Measurements from ENCODE around the gene TDRD9.

The TDRD9 gene

GRCh38 chr14:104066719-104067295 is 138.6 kb downstream of the TDRD9 start:
- FAIRE-seq (no peak), DNase-seq (ENCODE audit: insufficient read length) (no peak)
- no peak for TF ChIP-seq POLR2AphosphoS5 (IDR thresholded peaks at IDR 0.05; ENCODE audit: low read depth, low read length)

- TF ChIP-seq POLR2A (IDR thresholded peaks at IDR 0.05; ENCODE audit: low read depth, low read length) (no peak), POLR2AphosphoS5 (IDR thresholded peaks at IDR 0.05; ENCODE audit: low read depth, low read length) (no peak), TAF1 (IDR thresholded peaks at IDR 0.05; ENCODE audit: borderline replicate concordance, low read depth, low read length) (no peak)
- DNase-seq (ENCODE audit: insufficient read length), result no peak
- FAIRE-seq, result no peak
These were observed 141.3 kb downstream of the TDRD9 start for GRCh38 chr14:104069541-104069940.

- no peak for TF ChIP-seq POLR2AphosphoS5 (IDR thresholded peaks at IDR 0.05; ENCODE audit: low read depth, low read length)
- no peak for TF ChIP-seq TAF1 (IDR thresholded peaks at IDR 0.05; ENCODE audit: borderline replicate concordance, low read depth, low read length)
- TF ChIP-seq POLR2A (IDR thresholded peaks at IDR 0.05; ENCODE audit: low read depth, low read length), result no peak
- FAIRE-seq (no peak), DNase-seq (ENCODE audit: insufficient read length) (no peak)
These were observed 144.3 kb downstream of the TDRD9 start for GRCh38 chr14:104072586-104072985.

GRCh38 chr14:104073764-104074163 is 145.5 kb downstream of the TDRD9 start:
- DNase-seq (ENCODE audit: insufficient read length), result no peak
- no peak for FAIRE-seq

GRCh38 chr14:104075530-104076151 is 147.4 kb downstream of the TDRD9 start:
- no peak for TF ChIP-seq TAF1 (IDR thresholded peaks at IDR 0.05; ENCODE audit: borderline replicate concordance, low read depth, low read length)
- TF ChIP-seq POLR2A (IDR thresholded peaks at IDR 0.05; ENCODE audit: low read depth, low read length), result no peak
- TF ChIP-seq POLR2AphosphoS5 (IDR thresholded peaks at IDR 0.05; ENCODE audit: low read depth, low read length), result no peak
- DNase-seq (ENCODE audit: insufficient read length) (no peak), FAIRE-seq (no peak)

More at GRCh38 chr14:104073764-104074163, 145.5 kb downstream of the TDRD9 start:
- TF ChIP-seq TAF1 (IDR thresholded peaks at IDR 0.05; ENCODE audit: borderline replicate concordance, low read depth, low read length) (no peak), POLR2AphosphoS5 (IDR thresholded peaks at IDR 0.05; ENCODE audit: low read depth, low read length) (no peak), POLR2A (IDR thresholded peaks at IDR 0.05; ENCODE audit: low read depth, low read length) (no peak)

GRCh38 chr14:104076743-104077142 is 148.5 kb downstream of the TDRD9 start:
- DNase-seq (ENCODE audit: insufficient read length) (no peak), FAIRE-seq (no peak)
- no peak for TF ChIP-seq POLR2A (IDR thresholded peaks at IDR 0.05; ENCODE audit: low read depth, low read length)

GRCh38 chr14:104078031-104078455 is 149.8 kb downstream of the TDRD9 start:
- TF ChIP-seq POLR2AphosphoS5 (IDR thresholded peaks at IDR 0.05; ENCODE audit: low read depth, low read length), result no peak
- no peak for TF ChIP-seq TAF1 (IDR thresholded peaks at IDR 0.05; ENCODE audit: borderline replicate concordance, low read depth, low read length)
- no peak for TF ChIP-seq POLR2A (IDR thresholded peaks at IDR 0.05; ENCODE audit: low read depth, low read length)
- DNase-seq (ENCODE audit: insufficient read length) (peak; percentile 88), FAIRE-seq (peak; percentile 99)

- no peak for TF ChIP-seq POLR2AphosphoS5 (IDR thresholded peaks at IDR 0.05; ENCODE audit: low read depth, low read length)
- no peak for TF ChIP-seq TAF1 (IDR thresholded peaks at IDR 0.05; ENCODE audit: borderline replicate concordance, low read depth, low read length)
- TF ChIP-seq POLR2A (IDR thresholded peaks at IDR 0.05; ENCODE audit: low read depth, low read length), result no peak
- FAIRE-seq (no peak), DNase-seq (ENCODE audit: insufficient read length) (peak; percentile 11)
These were observed 152.4 kb downstream of the TDRD9 start for GRCh38 chr14:104080376-104081260.

GRCh38 chr14:104081261-104081835 is 153.1 kb downstream of the TDRD9 start:
- TF ChIP-seq TAF1 (IDR thresholded peaks at IDR 0.05; ENCODE audit: borderline replicate concordance, low read depth, low read length) (no peak), POLR2A (IDR thresholded peaks at IDR 0.05; ENCODE audit: low read depth, low read length) (no peak), POLR2AphosphoS5 (IDR thresholded peaks at IDR 0.05; ENCODE audit: low read depth, low read length) (no peak)
- FAIRE-seq, result no peak
- DNase-seq (ENCODE audit: insufficient read length), result peak; percentile 7

- FAIRE-seq (no peak), DNase-seq (ENCODE audit: insufficient read length) (peak; percentile 13)
- no peak for TF ChIP-seq POLR2A (IDR thresholded peaks at IDR 0.05; ENCODE audit: low read depth, low read length)
- TF ChIP-seq TAF1 (IDR thresholded peaks at IDR 0.05; ENCODE audit: borderline replicate concordance, low read depth, low read length), result no peak
- no peak for TF ChIP-seq POLR2AphosphoS5 (IDR thresholded peaks at IDR 0.05; ENCODE audit: low read depth, low read length)
These were observed 153.8 kb downstream of the TDRD9 start for GRCh38 chr14:104081951-104082464.

- no peak for DNase-seq (ENCODE audit: insufficient read length)
- FAIRE-seq, result no peak
- TF ChIP-seq POLR2AphosphoS5 (IDR thresholded peaks at IDR 0.05; ENCODE audit: low read depth, low read length) (no peak), POLR2A (IDR thresholded peaks at IDR 0.05; ENCODE audit: low read depth, low read length) (no peak), TAF1 (IDR thresholded peaks at IDR 0.05; ENCODE audit: borderline replicate concordance, low read depth, low read length) (no peak)
These were observed 154.6 kb downstream of the TDRD9 start for GRCh38 chr14:104082807-104083206.

All from GM12892 (cell line).